HL-60 (cell line): Measurements from ENCODE around the gene TBL1X.

ENCODE experiments used
- GABPA ChIP-seq: IDR thresholded peaks from 2 replicates; pipeline ENCODE4 v1.6.1; 2012; ENCODE audit warnings: low read depth
- TF ChIP-seq, protein P1 (sequence below): IDR thresholded peaks from one replicate; pipeline ENCODE4 v1.5.1; 2011; ENCODE audit warnings: low read length, control low read depth, inconsistent platforms; ENCODE audit not compliant: insufficient read depth
- TF ChIP-seq, protein P2 (sequence below): IDR thresholded peaks from 2 replicates; pipeline ENCODE4 v1.6.1; 2012; ENCODE audit warnings: low read depth; ENCODE audit not compliant: insufficient replicate concordance

DNA sequence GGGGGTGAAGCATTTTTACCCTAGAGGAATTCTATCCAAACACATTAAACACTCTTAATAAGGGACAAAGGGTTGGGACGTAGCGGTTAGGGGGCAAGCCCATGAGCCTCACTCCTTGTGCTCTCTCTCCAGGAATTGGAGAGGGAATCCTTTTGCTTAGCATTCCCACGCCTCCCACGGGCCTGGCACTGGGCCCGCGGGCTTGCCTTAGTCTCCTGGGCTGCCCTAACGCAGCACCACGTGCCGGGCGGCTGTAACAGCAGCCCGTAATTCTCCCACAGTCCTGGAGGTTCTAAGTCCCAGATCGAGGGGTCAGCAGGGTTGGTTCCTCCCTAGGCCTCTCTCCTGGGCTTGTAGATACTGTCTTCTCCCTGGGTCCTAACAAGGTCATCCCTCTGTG lies 67.5 kb downstream of the TBL1X start:
- no peak for TF ChIP-seq GABPA
- TF ChIP-seq, protein P1, sequence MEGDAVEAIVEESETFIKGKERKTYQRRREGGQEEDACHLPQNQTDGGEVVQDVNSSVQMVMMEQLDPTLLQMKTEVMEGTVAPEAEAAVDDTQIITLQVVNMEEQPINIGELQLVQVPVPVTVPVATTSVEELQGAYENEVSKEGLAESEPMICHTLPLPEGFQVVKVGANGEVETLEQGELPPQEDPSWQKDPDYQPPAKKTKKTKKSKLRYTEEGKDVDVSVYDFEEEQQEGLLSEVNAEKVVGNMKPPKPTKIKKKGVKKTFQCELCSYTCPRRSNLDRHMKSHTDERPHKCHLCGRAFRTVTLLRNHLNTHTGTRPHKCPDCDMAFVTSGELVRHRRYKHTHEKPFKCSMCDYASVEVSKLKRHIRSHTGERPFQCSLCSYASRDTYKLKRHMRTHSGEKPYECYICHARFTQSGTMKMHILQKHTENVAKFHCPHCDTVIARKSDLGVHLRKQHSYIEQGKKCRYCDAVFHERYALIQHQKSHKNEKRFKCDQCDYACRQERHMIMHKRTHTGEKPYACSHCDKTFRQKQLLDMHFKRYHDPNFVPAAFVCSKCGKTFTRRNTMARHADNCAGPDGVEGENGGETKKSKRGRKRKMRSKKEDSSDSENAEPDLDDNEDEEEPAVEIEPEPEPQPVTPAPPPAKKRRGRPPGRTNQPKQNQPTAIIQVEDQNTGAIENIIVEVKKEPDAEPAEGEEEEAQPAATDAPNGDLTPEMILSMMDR = no peak
- TF ChIP-seq, protein P2, sequence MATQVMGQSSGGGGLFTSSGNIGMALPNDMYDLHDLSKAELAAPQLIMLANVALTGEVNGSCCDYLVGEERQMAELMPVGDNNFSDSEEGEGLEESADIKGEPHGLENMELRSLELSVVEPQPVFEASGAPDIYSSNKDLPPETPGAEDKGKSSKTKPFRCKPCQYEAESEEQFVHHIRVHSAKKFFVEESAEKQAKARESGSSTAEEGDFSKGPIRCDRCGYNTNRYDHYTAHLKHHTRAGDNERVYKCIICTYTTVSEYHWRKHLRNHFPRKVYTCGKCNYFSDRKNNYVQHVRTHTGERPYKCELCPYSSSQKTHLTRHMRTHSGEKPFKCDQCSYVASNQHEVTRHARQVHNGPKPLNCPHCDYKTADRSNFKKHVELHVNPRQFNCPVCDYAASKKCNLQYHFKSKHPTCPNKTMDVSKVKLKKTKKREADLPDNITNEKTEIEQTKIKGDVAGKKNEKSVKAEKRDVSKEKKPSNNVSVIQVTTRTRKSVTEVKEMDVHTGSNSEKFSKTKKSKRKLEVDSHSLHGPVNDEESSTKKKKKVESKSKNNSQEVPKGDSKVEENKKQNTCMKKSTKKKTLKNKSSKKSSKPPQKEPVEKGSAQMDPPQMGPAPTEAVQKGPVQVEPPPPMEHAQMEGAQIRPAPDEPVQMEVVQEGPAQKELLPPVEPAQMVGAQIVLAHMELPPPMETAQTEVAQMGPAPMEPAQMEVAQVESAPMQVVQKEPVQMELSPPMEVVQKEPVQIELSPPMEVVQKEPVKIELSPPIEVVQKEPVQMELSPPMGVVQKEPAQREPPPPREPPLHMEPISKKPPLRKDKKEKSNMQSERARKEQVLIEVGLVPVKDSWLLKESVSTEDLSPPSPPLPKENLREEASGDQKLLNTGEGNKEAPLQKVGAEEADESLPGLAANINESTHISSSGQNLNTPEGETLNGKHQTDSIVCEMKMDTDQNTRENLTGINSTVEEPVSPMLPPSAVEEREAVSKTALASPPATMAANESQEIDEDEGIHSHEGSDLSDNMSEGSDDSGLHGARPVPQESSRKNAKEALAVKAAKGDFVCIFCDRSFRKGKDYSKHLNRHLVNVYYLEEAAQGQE = no peak
